ENCODE results near the gene ANKS1A.

DNA sequence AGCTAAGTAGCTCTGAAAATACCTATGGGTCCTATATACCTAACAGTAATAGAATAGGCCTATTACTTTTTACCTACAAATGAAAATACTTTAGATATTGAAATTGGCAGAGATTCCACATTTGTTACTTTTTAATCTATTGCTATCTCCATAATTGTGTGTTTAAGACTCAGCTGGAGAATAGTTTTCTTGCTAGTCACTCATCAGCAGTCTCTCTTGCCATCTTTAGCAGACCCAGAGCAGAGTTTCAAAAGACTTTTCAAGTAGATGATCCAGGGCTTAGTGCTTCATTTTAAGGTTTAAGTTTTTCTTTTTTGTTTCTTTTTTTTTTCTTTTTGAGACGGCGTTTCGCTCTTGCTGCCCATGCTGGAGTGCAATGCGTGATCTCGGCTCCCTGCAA lies 12.9 kb downstream of the ANKS1A start:
- TF ChIP-seq, protein P1, sequence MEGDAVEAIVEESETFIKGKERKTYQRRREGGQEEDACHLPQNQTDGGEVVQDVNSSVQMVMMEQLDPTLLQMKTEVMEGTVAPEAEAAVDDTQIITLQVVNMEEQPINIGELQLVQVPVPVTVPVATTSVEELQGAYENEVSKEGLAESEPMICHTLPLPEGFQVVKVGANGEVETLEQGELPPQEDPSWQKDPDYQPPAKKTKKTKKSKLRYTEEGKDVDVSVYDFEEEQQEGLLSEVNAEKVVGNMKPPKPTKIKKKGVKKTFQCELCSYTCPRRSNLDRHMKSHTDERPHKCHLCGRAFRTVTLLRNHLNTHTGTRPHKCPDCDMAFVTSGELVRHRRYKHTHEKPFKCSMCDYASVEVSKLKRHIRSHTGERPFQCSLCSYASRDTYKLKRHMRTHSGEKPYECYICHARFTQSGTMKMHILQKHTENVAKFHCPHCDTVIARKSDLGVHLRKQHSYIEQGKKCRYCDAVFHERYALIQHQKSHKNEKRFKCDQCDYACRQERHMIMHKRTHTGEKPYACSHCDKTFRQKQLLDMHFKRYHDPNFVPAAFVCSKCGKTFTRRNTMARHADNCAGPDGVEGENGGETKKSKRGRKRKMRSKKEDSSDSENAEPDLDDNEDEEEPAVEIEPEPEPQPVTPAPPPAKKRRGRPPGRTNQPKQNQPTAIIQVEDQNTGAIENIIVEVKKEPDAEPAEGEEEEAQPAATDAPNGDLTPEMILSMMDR (IDR thresholded peaks at IDR 0.05): no peak
- TF ChIP-seq EZH2 (IDR thresholded peaks at IDR 0.05): no peak

Data from neural progenitor cell (in vitro differentiated cells).